Measurements from ENCODE around the gene ASPSCR1. TPM values are rescaled to one million over a fixed set of nuclear protein-coding genes. Genes with fewer than 3 reads are reported as not detected.

The ASPSCR1 gene
- total and polyA plus RNA-seq, 9 of the 15 experiments (the other 6 are each of a cell fraction or from before 2014, with no cell fraction given) = 0.90 to 36.9 (median 11.6) TPM

GRCh38 chr17:81933178-81933699 lies 44.2 kb upstream of the ASPSCR1 start (continued):
- TF ChIP-seq ZNF407 (IDR thresholded peaks at IDR 0.05; ENCODE audit: low read depth) = no peak
- TF ChIP-seq ZNF224 (CRISPR knock-in tag; IDR thresholded peaks at IDR 0.05) = no peak
- no peak for TF ChIP-seq NONO (IDR thresholded peaks at IDR 0.05; ENCODE audit: low read depth in 2 of 2, low read length in 1 of 2)
- TF ChIP-seq RBM22 (IDR thresholded peaks at IDR 0.05; ENCODE audit: low read depth, low read length, poor library complexity, severe bottlenecking) = peak; percentile 30
- no peak for TF ChIP-seq HMG20B (CRISPR knock-in tag; IDR thresholded peaks at IDR 0.05)
- no peak for TF ChIP-seq RBM39 (optimal IDR thresholded peaks at IDR 0.05; ENCODE audit: low read depth, low read length)
- TF ChIP-seq MLX (CRISPR knock-in tag; conservative IDR thresholded peaks at IDR 0.05) = no peak
- TF ChIP-seq RBFOX2 (IDR thresholded peaks at IDR 0.05; ENCODE audit: low read depth, low read length) = peak; percentile 51; the same call in 1 of the 2 replicates
- no peak for TF ChIP-seq XRCC5 (IDR thresholded peaks at IDR 0.05; ENCODE audit: low read depth, low read length)
- TF ChIP-seq ZNF717 (CRISPR knock-in tag; IDR thresholded peaks at IDR 0.05) = no peak
- TF ChIP-seq MEF2D (tag; conservative IDR thresholded peaks at IDR 0.05; ENCODE audit: low read depth) = no peak
- 0 out of 2 replicates have a peak, but pooled peaks have one; percentile 8 for TF ChIP-seq PHF8 (IDR thresholded peaks at IDR 0.05; ENCODE audit: borderline replicate concordance, low read length)
- TF ChIP-seq HDAC2 (IDR thresholded peaks at IDR 0.05) = no peak
- no peak for TF ChIP-seq NRF1 (conservative IDR thresholded peaks at IDR 0.05 in 1 of 2, IDR thresholded peaks at IDR 0.05 in 1 of 2)

All from K562 (cell line).